LoVo (cell line): ENCODE results near the gene SUCLG2.
"Not testable (repeated sequence)": the region's sequence is repeated elsewhere in the genome, so short reads cannot be mapped to it uniquely, and the experiment has no call there.

ENCODE experiments used
- DNase-seq: peaks from one replicate; pipeline ENCODE4 v3.0.0-alpha.2; 2016; ENCODE audit warnings: low spot score

Gene SUCLG2

DNA sequence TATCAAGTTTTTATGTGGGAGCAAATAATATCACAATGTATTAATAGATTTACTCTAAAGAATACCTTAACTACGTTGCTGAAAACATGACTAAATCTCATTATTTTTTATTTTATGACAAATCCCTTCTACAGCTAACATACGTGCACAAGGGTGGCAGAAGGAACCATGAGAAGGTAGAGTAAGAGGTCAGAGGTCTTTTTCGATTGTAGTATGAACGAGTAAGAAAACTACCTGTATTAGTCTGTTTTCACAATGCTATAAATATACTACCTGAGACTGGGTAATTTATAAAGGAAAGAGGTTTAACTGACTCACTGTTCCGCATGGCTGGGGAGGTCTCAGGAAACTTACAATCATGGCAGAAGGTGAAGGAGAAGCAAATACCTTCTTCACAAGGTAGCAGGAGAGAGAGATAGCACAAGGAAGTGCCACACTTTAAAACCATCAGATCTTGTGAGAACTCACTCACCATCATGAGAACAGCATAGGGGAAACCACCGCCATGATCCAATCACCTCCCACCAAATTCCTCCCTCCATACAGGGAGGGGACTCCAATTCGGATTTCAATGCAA, 95.3 kb downstream of the SUCLG2 start:
- no peak for DNase-seq

GRCh38 chr3:67558426-67558825, 96.0 kb downstream of the SUCLG2 start:
- no peak for DNase-seq

DNA sequence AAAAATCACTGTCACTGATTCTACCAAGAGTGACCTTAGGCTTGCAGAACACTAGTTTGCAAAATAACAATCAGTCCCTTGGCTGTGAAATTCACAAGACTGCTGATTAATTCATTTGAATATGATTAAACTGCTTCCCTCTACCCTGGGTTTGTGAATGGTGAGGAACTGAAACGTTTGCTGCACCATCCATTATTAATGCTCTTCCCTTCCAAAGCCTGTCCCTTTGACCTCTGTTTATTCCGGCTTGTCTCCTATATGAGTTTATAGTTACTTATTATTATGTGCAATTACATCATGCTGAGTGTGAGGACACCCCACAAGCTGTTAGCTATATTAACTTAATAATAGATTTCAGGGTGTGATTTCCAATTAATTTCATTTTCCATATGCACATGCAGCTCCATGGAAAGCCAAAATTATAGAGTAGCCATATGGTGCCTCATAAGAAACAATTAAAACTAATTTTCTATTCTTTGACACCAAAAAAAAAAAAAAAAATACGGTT, 96.5 kb downstream of the SUCLG2 start:
- DNase-seq, result no peak

GRCh38 chr3:67551361-67552016, 102.9 kb downstream of the SUCLG2 start:
- no peak for DNase-seq

DNA sequence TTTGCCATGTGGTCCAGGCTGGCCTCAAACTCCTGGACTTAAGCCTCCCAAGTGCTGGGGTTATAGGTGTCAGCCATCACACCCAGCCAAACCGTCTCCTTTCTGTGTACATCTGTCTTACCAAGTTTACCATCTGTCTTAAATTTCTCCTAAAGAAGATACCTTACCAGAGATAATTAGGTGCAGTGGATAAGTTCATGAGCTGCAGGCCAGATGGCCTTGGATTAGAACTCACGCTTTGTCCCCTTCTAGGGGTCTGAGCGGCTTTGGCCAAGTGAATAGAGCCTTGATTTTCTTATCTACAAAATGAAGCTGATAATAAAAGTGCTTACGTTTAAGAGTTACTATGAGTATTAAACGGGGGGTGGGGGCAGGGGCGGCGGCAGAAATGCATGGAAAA, 103.9 kb downstream of the SUCLG2 start:
- no peak for DNase-seq

DNA sequence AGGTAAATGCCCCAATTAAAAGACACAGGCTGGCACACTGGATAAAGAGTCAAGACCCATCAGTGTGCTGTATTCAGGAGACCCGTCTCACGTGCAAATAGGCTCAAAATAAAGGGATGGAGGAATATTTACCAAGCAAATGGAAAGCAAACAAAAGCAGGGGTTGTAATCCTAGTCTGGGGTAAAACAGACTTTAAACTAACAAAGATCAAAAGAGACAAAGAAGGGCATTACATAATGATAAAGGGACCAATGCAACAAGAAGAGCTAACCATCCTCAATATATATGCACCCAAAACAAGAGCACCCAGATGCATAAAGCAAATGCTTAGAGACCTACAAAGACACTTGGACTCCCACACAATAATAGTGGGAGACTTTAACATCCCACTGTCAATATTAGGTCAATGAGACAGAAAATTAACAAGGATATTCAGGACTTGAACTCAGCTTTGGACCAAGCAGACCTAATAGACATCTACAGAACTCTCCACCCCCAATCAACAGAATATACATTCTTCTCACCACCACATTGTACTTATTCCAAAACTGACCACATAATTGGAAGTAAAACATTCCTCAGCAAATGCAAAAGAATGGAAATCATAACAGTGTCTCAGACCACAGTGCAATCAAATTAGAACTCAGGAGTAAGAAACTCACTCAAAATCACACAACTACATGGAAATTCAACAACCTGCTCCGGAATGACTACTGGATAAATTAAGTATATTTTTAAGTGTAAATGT, 111.7 kb downstream of the SUCLG2 start:
- not testable (repeated sequence) for DNase-seq

- DNase-seq, result no peak
Observed at GRCh38 chr3:67540198-67540894, 114.1 kb downstream of the SUCLG2 start.

DNA sequence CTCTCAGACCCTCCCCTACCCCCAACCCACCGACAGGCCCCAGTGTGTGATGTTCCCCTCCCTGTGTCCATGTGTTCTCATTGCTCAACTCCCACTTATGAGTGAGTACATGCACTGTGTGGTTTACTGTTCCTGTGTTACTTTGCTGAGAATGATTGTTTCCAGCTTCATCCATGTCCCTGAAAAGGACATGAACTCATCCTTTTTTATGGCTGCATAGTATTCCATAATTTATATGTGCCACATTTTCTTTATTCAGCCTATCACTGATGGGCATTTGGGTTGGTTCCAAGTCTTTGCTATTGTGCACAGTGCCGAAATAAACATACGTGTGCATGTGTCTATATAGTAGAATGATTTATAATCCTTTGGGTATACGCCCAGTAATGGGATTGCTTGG, 117.2 kb downstream of the SUCLG2 start:
- DNase-seq, result not testable (repeated sequence)

DNA sequence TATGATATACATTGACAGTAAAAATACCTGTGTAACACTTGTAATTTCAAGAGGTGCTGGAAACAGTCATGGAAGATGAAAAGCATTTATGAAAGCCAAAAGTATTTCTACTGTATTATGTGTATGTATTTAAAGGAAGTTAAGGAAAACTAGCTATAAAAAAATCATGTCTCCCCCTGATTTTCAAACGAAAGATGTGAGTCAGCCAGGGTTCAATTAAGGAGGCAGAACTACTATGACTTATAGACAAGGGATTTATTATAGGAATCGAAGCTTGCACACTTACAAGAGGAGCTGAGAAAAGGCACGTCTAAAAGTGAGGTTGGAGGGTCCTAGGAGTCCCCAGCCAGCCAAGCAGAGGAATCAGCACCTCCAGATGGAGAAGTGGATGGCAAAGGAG, 119.4 kb downstream of the SUCLG2 start:
- DNase-seq, result no peak

GRCh38 chr3:67534594-67534993, 119.8 kb downstream of the SUCLG2 start:
- DNase-seq, result no peak

- no peak for DNase-seq
Observed at GRCh38 chr3:67531181-67532101, 123.0 kb downstream of the SUCLG2 start.

GRCh38 chr3:67529915-67530314, 124.5 kb downstream of the SUCLG2 start:
- no peak for DNase-seq

DNA sequence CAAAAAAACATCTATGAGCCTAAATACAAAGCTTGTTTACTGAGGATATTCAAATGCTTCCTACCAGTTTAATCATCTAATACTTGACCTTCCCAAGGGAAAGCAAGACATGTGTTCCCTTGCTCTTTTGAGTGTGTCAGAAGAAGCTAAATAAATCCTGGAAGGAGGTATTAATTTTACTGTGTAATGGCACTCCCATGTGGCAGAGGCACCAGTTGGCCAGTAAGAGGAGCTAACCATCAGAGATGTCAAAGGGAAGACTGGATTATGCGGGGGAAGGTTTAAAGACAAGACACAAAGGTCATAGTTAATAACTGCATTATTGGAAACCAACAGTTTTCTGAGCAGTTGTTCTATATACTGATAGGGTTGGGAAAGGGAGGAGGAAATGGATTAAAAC, 125.1 kb downstream of the SUCLG2 start:
- DNase-seq, result no peak

DNA sequence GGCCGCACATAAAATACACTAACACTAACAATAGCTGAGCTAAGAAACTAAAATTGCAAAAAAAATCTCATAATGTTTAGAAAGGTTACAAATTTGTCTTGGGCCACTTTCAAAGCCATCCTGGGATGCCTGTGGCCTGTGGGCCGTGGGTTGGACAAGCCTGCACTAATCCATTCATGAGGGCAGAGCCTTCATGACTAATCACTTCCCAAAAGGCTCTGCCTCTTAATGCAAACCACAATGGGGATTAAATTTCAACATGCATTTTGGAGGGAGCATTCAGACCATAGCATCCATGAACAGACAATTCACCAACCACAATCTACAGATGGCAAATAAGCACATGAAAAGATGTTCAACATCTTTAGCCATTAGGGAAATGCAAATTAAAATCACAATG, 128.2 kb downstream of the SUCLG2 start:
- DNase-seq, result no peak

GRCh38 chr3:67524046-67524445, 130.4 kb downstream of the SUCLG2 start:
- DNase-seq, result no peak

- DNase-seq, result no peak
Observed at GRCh38 chr3:67522081-67522480, 132.3 kb downstream of the SUCLG2 start.

DNA sequence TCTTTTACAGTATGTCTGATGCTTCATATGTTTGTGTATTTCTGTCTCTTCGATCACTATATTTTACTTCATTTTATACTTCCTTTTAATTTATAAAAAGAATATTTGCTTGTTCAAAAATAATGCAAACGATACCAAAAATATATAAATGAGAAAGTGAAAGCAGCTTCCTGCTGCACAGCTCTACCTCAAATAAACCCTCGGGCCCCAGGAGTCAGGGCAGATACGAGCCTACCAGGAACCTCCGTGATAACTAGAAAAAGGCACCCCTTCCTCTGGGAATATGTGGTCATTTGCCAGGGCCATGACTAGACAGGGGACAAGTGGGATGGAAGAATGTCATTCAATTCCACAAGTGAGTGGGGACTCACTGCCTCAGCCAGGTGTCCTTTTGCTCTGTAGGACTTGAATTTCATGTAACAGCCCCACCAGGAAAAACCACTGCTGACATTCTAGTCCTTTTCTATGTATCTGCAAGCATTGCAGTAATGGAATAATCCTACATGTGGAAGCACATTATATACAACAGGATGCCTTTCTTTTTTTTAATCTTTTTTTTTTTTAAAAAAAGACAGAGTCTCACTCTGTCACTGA, 133.3 kb downstream of the SUCLG2 start:
- no peak for DNase-seq

GRCh38 chr3:67518236-67518635, 136.2 kb downstream of the SUCLG2 start:
- DNase-seq, result no peak

GRCh38 chr3:67517781-67518180, 136.6 kb downstream of the SUCLG2 start:
- no peak for DNase-seq

GRCh38 chr3:67516496-67516895, 137.9 kb downstream of the SUCLG2 start:
- DNase-seq, result no peak

GRCh38 chr3:67515778-67516177, 138.6 kb downstream of the SUCLG2 start:
- no peak for DNase-seq
